Ectodermal cell (in vitro differentiated cells): ENCODE data around the gene PCF11.
"Not testable (repeated sequence)": the region's sequence is repeated elsewhere in the genome, so short reads cannot be mapped to it uniquely, and the experiment has no call there.

ENCODE experiments used
- H3K27ac ChIP-seq: 2 replicates; pipeline ENCODE4 v1.7.0; 2013; ENCODE audit warnings: mild to moderate bottlenecking, low read depth, low read length; ENCODE audit not compliant: insufficient read depth, poor library complexity, severe bottlenecking
- H3K27me3 ChIP-seq: 2 replicates; pipeline ENCODE4 v1.7.0; 2013; ENCODE audit warnings: mild to moderate bottlenecking, low read length; ENCODE audit not compliant: insufficient read depth, control insufficient read depth, poor library complexity, severe bottlenecking
- H3K36me3 ChIP-seq: one replicate; pipeline ENCODE4 v1.7.0; 2013; ENCODE audit warnings: low read length; ENCODE audit not compliant: control insufficient read depth, insufficient read depth
- H3K4me1 ChIP-seq: one replicate; pipeline ENCODE4 v1.7.0; 2013; ENCODE audit warnings: low read length; ENCODE audit not compliant: control insufficient read depth, insufficient read depth
- H3K4me3 ChIP-seq: 2 replicates; pipeline ENCODE4 v1.7.0; 2013; ENCODE audit warnings: low read depth, low read length, control low read depth; ENCODE audit not compliant: insufficient read depth
- H3K9me3 ChIP-seq: 2 replicates; pipeline ENCODE4 v1.7.0; 2013; ENCODE audit warnings: mild to moderate bottlenecking, low read length, moderate library complexity; ENCODE audit not compliant: control insufficient read depth
- WGBS, 2 experiments: methylation state at CpG; one replicate each; pipeline ENCODE4 v1.1.7; 2013; ENCODE audit warnings: missing lambda C conversion rate in 2 of 2; 5-methylcytosine and 5-hydroxymethylcytosine counted together

Gene PCF11

GRCh38 chr11:83124636-83125424 is 32.1 kb upstream of the PCF11 start:
- no peaks in the 10 kb centered on the region for H3K36me3 ChIP-seq
- 96 to 100% methylated on average over 2 to 3 of the region's 4 CpGs for WGBS, 2 experiments
- H3K27me3 ChIP-seq: no peaks in the 10 kb centered on the region
- H3K27ac ChIP-seq: no peak overlapping the region
- H3K4me1 ChIP-seq: no peaks in the 10 kb centered on the region
- H3K4me3 ChIP-seq: no peak overlapping the region
- no peaks in the 10 kb centered on the region for H3K9me3 ChIP-seq

GRCh38 chr11:83125577-83125976 is 31.4 kb upstream of the PCF11 start:
- Histone ChIP-seq H3K27ac (no peak overlapping the region), H3K9me3 (no peaks in the 10 kb centered on the region), H3K36me3 (no peaks in the 10 kb centered on the region), H3K27me3 (no peaks in the 10 kb centered on the region), H3K4me1 (no peaks in the 10 kb centered on the region), H3K4me3 (no peak overlapping the region)
- WGBS, 2 experiments: 88 to 96% methylated on average over 4 of the region's 5 CpGs

GRCh38 chr11:83127310-83127637 is 29.7 kb upstream of the PCF11 start:
- no peaks in the 10 kb centered on the region for H3K36me3 ChIP-seq
- 95 to 96% methylated on average over 5 of the region's 5 CpGs for WGBS, 2 experiments
- H3K4me1 ChIP-seq: no peaks in the 10 kb centered on the region
- no peak overlapping the region for H3K27ac ChIP-seq
- no peaks in the 10 kb centered on the region for H3K27me3 ChIP-seq
- H3K9me3 ChIP-seq: no peaks in the 10 kb centered on the region
- H3K4me3 ChIP-seq: no peak overlapping the region

- Histone ChIP-seq H3K27ac (no peak overlapping the region), H3K27me3 (no peaks in the 10 kb centered on the region), H3K4me3 (no peak overlapping the region), H3K36me3 (no peaks in the 10 kb centered on the region), H3K9me3 (no peaks in the 10 kb centered on the region), H3K4me1 (no peaks in the 10 kb centered on the region)
- WGBS, 2 experiments: 92 to 93% methylated on average over 3 to 4 of the region's 4 CpGs
These were observed 24.7 kb upstream of the PCF11 start for GRCh38 chr11:83132191-83132590.

GRCh38 chr11:83133266-83133665 is 23.7 kb upstream of the PCF11 start:
- 98 to 100% methylated on average over 3 to 18 of the region's 29 CpGs for WGBS, 2 experiments
- H3K27me3 ChIP-seq, H3K27ac ChIP-seq, H3K9me3 ChIP-seq, H3K4me1 ChIP-seq, H3K4me3 ChIP-seq, H3K36me3 ChIP-seq: not testable (repeated sequence)

- no peaks in the 10 kb centered on the region for H3K36me3 ChIP-seq
- no peaks in the 10 kb centered on the region for H3K4me1 ChIP-seq
- no peaks in the 10 kb centered on the region for H3K9me3 ChIP-seq
- H3K4me3 ChIP-seq: no peak overlapping the region
- H3K27ac ChIP-seq: no peak overlapping the region
- no peaks in the 10 kb centered on the region for H3K27me3 ChIP-seq
- WGBS, 2 experiments: 93 to 96% methylated on average over 6 of the region's 6 CpGs
These were observed 17.6 kb upstream of the PCF11 start for GRCh38 chr11:83139310-83139709.

GRCh38 chr11:83140691-83141455 is 16.1 kb upstream of the PCF11 start:
- WGBS, 2 experiments: 92 to 95% methylated on average over 11 of the region's 11 CpGs

GRCh38 chr11:83147895-83148294 is 9.0 kb upstream of the PCF11 start:
- no peaks in the 10 kb centered on the region for H3K4me1 ChIP-seq
- H3K9me3 ChIP-seq: no peaks in the 10 kb centered on the region
- no peaks in the 10 kb centered on the region for H3K36me3 ChIP-seq
- WGBS, 2 experiments: 89 to 90% methylated on average over 4 of the region's 4 CpGs
- H3K27me3 ChIP-seq: no peaks in the 10 kb centered on the region
- H3K27ac ChIP-seq: no peak overlapping the region
- H3K4me3 ChIP-seq: no peak overlapping the region

More at GRCh38 chr11:83140691-83141455, 16.1 kb upstream of the PCF11 start:
- Histone ChIP-seq H3K4me1 (no peaks in the 10 kb centered on the region), H3K27me3 (no peaks in the 10 kb centered on the region), H3K9me3 (no peaks in the 10 kb centered on the region), H3K27ac (no peak overlapping the region), H3K36me3 (no peaks in the 10 kb centered on the region), H3K4me3 (no peak overlapping the region)

- Histone ChIP-seq H3K9me3 (no peaks in the 10 kb centered on the region), H3K27ac (no peak overlapping the region), H3K36me3 (no peaks in the 10 kb centered on the region), H3K27me3 (no peaks in the 10 kb centered on the region), H3K4me3 (no peak overlapping the region), H3K4me1 (no peaks in the 10 kb centered on the region)
- 96 to 98% methylated on average over 2 of the region's 2 CpGs for WGBS, 2 experiments
These were observed 6.5 kb upstream of the PCF11 start for GRCh38 chr11:83150450-83150849.

GRCh38 chr11:83151274-83151977 is 5.5 kb upstream of the PCF11 start:
- 89 to 91% methylated on average over 10 of the region's 10 CpGs for WGBS, 2 experiments
- Histone ChIP-seq H3K4me1 (no peaks in the 10 kb centered on the region), H3K27me3 (no peaks in the 10 kb centered on the region), H3K4me3 (no peak overlapping the region), H3K36me3 (no peaks in the 10 kb centered on the region), H3K27ac (no peak overlapping the region), H3K9me3 (no peaks in the 10 kb centered on the region)
